Mucosa of gallbladder (tissue), 1 donor: ENCODE measurements around the gene MAGI2. TPM values are rescaled to one million over a fixed set of nuclear protein-coding genes. Genes with fewer than 3 reads are reported as not detected.

Experiments
- DNase-seq: peaks from one replicate; pipeline ENCODE4 v3.0.0-alpha.2; 2020; ENCODE audit warnings: low spot score
- total RNA-seq: library from RNA; stranded (reverse); gene quantifications from one replicate; pipeline ENCODE4 v1.2.1, GENCODE V29; 2021
- donor health status: DM: no; HTN: no; CAD: no.

Gene MAGI2
- total RNA-seq, 1 donor from 2014 or later, result 10.6 TPM

DNA sequence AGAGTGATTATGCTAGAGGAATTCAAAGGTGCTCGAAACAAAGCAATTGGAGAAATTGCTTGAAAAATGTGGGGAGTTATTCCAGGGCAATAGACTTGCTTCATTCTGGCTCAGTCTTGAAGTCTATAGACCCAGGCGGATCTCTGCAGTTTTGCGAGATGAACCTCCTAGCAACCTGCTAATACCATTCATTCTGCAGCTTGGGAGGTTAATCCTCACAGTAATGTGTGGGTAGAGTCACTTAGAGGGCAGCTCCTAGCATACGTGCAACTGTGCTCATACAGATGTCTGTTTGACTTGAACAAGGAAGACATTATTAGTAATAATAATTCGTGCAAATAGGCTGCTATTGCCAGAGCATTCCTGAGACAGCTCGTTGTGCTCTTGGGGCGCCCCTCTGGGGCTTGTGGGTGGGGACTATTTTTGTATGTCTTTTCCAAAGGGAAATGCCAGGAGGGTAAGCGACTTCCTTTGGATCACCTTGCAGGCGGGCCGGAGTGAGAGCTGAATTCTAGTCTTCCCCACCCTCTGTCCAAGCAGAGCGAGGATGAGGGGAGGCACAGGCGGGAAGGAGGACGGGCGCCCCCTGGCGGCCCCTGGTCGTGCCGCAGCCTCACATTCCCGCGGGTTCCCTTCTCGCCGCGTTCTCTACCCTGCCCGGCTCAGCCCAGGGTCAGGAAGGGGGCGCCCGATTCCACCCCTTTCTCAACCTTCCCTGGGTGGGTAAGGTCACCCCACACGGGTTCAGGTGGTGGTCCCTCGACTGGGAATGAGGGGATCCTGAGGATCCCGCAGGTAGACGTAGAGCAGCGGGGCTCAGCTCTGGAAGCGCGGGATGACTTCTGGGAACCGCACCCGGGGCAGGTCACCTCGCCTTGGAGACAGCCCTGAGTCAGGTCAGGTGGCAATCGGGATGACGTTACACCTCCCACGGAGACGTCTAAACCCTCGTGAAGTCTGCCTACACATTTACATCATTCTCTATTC is 1413.4 kb downstream of the MAGI2 start:
- no peak for DNase-seq

DNA sequence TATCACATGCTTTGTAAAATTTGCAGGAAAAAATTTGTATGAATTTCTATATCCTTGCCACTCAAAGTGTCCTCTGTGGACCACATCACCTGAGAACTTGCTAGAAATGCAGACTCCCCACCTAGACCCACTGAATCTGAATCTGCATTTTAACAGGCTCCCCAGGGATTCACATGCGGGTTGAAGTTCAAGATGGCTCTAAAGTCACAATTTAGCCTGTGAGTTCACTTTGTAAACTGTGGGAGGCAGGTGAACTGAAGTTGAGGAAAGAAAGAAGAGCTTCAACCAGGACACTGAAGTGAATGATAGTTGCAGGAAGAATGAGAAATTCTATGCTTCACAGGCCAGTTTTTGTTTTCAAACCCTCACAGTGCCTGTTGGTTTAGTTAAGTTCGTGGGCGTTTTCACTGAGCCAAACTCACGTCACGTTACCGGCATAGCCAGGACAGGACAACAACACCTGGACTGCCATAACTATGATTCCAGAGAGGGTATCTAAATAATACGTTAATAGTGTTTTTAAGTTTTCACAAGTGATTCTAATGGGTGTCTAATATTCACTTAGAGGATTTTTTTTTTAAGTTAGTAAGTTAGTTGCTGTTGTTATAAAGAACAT is 1414.9 kb downstream of the MAGI2 start:
- DNase-seq, result no peak

DNA sequence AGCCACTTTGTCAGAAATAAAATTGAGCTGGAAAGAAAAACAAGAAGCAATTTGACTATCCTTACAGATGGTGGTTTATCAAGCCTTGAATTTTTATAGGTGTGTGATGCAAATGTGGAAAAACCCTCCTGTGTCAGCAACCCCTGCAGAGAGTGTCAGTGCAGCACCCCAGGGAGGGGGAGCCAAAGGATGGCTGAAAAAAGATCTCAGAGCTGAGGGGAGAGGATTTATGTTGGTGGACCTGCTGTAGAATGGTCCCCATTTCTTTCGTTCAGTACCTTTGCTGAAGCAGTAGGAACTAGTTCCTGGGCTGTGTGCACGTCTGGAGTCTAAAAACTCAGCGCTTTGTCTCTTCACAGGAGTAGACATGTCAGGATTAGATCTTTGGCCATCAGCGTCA is 1415.9 kb downstream of the MAGI2 start:
- DNase-seq, result no peak

DNA sequence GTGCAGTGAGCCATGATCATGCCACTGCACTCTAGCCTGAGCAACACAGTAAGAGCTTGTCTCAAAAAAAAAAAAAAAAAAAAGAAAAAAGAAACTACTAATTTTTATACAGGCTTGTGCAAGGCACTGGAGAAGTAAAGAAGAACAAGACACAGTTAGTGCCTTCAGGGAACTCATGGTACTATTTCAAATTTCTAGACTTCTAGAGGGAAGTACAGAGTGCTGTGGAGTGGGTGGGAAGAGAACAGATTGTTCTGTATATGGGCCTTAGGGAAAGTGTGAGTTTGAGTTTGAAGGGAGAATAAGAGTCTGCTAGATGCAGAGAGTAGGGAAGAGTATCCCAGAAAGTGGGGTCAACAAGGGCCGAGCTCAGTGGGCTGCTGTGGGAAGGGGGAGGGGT is 1420.1 kb downstream of the MAGI2 start:
- no peak for DNase-seq

DNA sequence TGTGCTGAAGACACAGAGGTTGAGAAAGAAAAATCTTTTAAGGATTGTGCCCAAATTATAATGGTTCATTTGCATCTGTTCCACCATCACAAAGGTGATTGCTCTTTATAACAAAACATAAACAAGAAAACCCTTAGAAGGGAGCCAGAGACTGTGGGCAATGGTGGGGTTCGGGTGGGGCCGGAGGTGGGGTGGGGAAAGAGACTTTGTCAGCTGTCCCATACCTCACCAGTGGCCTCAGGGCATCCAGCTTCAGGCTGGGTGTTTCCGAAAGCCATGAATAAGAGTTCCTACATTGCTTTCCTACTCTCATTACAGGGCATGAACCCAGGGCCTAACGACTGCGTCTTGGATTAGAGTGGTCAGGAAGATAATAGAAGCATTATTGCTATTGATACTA is 1427.0 kb downstream of the MAGI2 start:
- DNase-seq, result no peak

DNA sequence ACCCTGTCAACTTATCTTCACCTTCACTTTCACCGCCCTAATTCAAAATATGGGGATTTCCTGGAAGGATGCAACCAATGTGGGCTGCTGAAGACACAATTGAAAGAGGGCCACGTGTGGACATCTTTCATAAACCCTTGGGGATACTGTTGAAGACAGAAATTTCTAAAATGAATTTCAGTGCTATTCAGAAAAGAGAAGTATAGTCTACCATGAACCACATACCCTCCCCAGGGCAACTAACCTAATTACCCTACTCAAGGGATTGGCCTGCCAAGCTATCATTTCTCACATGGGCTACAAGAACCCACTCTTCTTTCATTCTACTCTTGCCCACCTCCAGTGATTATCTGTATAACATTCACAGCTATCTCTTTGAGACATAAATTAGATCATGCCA is 1428.9 kb downstream of the MAGI2 start:
- no peak for DNase-seq

DNA sequence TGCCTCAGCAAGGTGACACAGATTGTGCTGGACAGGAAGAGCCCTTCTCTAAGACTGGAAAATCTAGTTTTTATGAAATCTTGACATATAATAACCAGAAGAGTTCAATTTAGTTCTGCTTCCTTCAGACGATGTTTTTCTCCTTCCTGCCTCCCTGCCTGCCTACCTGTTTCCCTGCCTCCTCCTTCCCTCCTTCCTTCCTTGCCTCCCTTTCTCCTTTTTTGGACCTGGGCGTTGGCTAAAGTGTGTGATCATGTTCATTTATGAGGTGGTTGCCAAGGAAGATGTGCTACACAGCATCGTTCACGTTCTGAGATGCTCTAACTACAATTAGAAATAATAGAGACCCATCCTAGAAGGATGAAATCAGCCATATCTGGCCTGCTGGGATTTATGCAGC is 1430.3 kb downstream of the MAGI2 start:
- DNase-seq, result no peak

DNA sequence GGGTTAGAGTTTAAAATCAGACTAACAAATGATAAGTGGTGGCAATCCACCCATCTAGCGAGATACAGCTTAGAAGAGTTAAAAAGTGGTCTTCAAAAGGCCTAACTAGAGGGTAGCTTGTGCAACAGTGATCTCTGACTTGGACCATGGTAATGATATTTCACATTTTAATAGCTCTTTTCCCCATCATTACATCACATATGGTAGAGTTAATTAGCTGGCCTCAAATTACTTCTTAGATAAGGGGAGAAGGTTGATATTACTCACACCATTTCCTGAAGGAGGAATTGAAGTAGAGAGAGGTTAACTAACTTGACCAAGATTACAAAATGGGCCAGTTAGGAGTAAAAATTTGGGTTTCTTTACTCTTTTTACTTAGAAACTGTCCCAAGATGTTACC is 1431.3 kb downstream of the MAGI2 start:
- no peak for DNase-seq

DNA sequence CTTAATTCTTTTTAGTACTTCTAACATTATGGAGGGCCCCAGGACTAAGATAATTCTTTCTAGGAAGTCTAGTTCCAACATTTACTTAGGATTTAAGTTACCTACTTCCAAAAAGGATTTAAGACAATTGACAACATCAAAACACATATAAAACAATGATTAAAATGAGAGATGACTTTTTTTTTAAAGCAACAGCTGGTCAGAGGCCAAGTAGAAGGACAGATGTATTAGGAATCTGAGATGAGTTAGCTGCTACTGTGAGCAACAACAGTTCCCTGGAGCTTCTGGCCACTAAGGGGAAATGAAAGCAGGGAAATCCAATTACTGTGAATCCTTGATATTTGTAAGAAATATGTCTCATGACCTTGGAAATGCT is 1432.6 kb downstream of the MAGI2 start:
- no peak for DNase-seq

DNA sequence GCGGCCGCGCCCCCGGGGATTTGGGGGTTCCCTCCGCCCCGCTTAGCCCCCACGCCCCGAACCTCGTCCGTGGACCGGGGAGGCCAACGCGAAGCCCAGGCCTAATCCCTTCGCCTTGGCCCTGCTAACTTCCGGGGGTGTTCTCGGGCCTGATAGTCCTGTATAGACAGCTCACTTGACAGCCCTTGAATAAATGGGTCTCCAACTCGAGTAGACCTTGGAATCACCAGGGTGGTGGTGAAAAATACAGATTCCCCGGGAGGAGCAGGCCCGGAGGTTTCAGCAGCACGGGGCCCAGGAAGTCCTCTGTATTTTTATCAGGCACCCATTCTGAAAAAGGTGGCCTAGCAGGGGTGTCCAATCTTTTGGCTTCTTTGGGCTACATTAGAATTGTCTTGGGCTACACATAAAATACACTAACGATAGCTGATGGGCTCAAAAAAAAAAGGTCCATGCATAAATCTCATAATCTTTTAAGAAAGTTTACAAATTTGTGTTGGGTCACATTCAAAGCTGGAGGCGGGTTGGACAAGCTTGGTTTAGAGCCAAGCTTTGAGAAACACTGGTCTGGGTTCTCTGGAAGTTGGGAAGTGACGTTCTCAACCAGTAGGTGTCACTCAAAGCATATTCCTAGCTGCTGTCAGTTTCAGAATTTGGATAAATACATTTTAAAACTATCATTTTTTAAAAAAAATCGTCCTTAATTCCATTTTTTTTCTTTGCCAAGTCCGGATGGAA is 1433.2 kb downstream of the MAGI2 start:
- DNase-seq, result peak; percentile 73

DNA sequence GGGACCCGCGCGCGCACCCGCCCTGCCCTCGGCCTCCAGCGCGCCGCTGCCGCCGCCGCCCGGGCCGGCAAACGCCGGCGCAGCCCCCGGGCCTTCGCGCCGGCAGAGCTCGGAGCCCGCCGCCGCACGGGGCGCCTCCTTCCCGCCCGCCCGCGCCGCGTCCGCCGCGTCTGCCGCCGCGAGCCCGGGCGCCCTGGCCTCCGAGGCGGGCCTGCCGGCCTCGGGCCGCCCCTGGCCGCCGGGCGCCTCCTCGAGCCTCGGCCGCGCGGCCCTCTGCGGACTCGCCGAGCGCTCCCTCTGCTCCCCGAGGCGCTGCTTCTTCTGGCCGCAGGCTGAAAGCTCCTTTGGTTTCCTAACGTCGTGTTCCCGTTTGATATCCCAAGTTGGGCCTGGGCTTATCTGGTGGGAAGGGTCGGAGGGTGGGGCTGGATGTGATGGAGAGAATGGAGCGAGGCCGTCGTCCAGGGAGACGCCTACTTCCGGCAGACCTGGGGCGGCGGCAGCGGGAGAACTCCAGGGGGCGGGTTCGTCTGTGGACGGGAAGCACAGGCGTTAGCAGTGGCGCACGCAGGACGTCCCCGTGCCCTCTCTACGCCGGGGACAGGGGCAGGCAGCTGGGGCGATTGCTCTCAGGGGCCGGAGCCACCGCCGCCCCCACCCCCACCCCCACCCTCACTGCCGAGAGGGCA is 1433.9 kb downstream of the MAGI2 start:
- DNase-seq, result peak; percentile 87

DNA sequence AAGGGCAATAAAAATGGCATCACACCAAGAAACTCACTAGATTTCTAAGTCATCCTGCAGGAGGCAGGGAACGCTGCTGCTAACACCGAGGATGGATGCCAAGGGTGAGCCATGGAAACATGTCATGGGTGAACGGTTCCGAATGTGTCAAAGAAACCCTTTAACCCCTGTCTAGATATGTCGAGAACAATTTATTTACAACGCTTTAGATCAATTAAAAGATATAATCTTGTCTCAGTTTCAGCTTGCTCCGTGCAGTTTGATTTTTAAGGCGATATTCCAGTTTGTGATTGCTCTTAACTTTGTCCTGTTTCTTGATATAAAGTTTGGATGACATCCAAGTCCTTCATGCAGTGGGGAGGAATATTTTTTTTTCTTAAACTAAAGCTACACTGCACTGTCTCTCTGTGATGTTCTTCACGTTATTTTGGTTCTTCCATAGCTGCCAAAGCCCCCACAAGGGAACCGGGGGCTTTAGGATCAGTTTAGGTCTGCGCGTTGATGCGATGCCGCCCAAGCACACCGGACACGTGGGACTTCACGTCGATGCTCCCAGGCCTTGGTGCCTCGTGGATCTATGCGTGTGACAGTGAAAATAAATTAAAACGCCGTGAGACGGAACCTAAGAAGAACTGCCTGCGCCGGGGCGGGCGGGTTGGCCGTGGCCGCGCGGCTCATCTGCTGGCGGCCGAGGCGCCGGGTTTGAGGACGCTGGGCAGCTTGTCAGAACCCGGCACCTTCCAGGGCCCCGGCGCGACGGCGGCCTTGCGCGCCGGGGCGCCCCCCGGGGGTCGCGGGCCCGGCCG is 1434.6 kb downstream of the MAGI2 start:
- DNase-seq, result peak; percentile 29

DNA sequence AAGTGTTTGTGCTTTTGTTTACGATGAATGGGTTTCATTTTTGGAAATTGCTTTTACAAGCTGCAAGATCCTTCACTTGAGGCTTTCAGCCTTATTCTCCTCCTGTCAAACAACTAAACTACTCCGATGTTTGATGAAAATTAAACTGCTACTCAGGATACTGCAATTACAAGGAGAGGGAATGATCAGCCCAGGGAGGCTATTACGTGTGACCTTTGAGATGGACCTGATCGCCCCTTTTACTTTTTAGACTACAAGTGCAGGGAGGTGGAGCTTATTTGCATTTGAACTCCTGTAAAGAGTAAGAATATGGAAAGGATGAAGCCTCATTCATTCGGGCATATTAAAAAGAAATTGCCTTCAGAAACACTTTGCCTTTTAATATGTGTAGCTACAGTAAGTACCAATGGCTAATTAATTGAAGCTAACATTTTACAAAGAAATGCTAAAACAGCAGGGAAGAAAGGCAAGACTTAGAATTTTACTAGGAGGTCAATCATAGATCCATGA is 1435.8 kb downstream of the MAGI2 start:
- no peak for DNase-seq

DNA sequence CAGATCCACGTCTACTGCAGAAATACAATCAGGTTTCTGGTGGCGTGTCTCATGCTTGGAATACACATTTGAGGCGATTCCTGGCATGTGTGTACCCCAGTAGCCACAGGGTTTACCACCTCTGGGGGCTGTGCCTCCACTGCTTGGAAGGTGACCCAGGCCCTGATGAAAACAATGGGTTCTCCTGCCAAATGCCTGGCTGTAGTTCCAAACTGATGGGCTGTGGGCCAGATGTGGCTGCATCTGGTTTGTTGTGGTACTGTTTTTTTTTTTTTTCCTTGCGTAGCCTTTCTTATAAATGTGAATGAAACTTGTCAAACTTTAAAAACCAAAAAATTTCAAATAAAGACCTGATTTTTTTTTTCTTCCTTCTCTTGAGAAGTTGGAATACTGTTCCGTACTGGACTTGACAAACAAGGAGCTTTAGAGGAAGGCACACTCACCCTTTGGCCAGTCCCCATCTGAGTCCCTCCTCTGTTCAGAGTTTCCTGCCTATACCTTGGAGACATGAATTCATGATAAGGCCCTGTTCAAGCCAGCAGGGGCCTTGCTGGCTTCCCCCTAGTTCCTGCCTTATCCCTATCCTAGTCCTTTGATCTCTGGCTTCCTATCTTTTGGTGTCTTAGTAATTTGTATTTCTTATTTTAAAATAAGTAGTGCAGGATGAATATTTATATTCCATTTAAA is 1437.8 kb downstream of the MAGI2 start:
- DNase-seq, result no peak

DNA sequence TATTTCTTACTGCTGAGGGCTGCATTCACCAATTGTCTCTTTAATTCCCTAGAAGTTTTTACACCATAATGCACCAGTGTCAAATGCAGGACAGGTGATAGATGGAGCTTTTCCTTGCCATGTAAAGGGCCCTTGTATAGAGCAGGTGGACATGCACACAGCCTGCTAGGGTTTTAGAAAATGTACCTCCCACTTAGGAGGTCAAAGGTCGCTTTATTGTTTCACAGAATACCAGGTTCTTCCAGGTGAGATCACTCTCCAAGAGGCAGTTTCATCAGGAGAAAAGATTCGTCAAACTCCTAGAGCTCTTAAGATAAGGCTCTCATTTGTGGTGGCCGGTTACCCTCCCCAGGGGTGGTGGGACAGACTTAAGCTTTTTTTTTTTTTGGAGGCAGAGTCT is 1439.1 kb downstream of the MAGI2 start:
- DNase-seq, result no peak

DNA sequence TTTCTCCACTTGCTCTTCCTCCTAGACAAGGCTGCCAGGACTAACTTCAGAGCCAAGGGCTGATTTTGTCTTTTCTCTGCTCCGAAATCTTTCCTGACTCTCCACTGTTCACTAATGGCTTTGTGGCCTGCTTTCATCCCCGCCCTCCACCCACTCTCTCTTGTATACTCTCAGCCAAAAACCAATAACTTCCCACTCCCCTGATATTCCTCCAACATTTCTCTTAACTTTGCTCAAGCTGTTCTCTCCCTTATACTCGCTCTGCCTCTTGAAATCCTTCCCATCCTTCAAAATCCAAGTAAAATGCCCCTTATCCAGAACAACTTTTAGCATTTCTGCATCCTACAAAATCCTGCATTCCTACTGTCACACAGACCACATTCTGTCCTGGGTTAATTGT is 1440.1 kb downstream of the MAGI2 start:
- no peak for DNase-seq

DNA sequence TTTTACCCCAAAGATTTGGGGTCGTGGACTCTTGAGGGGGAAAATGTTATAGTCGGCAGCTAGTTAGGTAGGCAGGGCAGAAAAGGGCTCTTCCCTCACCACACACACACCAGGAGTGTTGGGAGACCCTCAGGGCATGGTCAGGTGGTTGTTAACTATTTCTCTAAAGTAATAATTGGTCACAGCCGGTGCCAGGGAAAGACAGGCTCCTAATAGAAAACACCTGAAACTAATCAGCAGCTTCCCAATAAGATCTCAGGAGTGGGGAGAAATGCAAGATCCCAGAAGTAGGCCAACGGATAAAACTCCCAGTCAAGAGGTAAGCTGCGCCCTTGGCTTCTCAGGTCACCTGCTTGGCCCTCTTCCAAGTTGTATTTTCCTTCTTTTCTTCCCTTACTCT is 1441.8 kb downstream of the MAGI2 start:
- no peak for DNase-seq

DNA sequence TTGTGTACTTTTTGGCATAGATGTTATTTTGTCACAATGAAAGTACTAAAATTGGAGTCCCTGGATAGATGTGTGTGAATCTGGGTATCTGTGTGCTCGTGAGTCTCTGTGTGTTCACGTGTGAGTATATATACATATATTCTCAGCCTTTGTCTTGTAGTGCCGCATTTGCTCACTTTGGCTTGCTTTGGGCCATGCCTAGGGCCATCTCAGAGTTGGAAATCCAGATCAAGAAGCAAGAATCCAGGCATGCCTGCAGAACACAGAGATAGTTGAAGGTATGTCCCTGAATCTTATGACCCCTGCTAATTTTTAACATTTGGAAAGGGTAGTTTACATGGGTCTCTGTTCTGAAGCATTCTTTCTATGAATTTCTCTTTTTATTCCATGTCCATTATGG is 1446.2 kb downstream of the MAGI2 start:
- no peak for DNase-seq

DNA sequence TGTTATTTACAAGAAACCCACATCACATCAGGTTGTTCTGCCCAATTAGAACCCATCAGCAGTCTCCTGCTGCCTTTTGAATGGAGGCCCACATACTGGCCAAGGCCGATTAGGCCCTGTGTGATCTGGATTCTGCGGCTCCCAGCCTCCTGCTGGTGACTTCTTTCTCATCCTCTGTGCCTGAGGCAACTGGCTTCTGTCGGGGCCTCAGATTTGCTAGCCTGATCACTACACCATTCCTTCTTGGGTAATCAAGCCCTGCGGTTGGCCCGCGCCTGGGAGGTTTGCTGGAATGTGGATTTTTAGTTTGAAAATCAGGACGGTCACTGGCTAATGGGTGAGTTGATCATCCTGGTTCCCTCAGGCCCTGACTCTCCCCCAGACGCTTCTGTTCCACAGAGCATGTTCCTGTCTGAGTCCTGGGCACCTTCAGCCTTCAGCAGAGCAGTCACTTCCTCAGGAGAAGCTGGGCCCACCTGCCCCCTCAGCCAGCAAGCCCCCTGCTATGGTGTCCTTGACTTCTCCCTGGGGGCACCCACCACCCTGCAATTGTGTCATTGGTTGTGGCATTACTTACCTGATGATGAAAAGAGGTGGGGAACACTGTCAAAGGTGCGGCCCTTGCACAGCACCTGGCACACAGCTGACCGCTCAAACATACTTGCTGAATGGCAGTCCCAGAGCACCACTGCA is 1447.3 kb downstream of the MAGI2 start:
- DNase-seq, result no peak

DNA sequence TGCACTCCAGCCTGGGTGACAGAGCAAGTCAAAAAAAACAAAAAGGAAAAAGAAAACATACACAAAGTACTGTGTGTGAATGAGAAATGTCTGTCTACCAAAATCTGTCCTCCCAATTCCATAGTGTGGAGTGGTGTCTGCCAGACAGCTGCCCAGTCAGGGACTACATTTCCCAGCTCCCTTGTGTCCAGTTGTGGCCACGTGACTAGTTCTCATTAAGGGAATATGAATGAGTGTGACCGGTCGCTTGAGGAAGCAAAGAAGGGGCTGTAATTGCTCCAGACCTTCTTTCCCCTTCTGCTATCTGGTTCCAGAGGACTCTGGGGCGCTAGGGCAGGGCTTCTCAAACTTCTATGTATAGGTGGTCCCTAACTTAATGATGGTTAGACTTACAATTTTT is 1450.8 kb downstream of the MAGI2 start:
- DNase-seq, result no peak
